Gastroesophageal sphincter (tissue), 3 donors: Measurements from ENCODE around the gene TMEM51.

Experiments
- CTCF ChIP-seq, 4 experiments: fragments of 200-600 bp in 2 of 4; fragments of 450-650 bp in 2 of 4; sonication (generic) in 1 of 4; IDR thresholded peaks; one replicate each; pipeline ENCODE4 v1.5.1; 2017 to 2019; ENCODE audit warnings: antibody characterized with exemption in 4 of 4, mild to moderate bottlenecking in 2 of 4, moderate library complexity in 2 of 4
- POLR2A ChIP-seq, 2 donors: fragments of 450-650 bp; IDR thresholded peaks; one replicate each; pipeline ENCODE4 v1.6.1; 2017; ENCODE audit warnings: antibody characterized with exemption in 2 of 2, mild to moderate bottlenecking in 2 of 2, moderate library complexity in 1 of 2
- POLR2AphosphoS5 ChIP-seq: sonication (generic); formaldehyde crosslinking; IDR thresholded peaks from one replicate; pipeline ENCODE4 v1.6.1; 2017; ENCODE audit warnings: antibody characterized with exemption

GRCh38 chr1:15176120-15176519 lies 22.6 kb downstream of the TMEM51 start:
- TF ChIP-seq CTCF (IDR thresholded peaks at IDR 0.05) (no peak), POLR2AphosphoS5 (no peak), POLR2A (IDR thresholded peaks at IDR 0.05) (no peak)
